NCI-H526 treated with DMSO at 0.1 percent for 48 hours (cell line): ENCODE measurements around the gene TYROBP.
"Not testable (repeated sequence)": the region's sequence is repeated elsewhere in the genome, so short reads cannot be mapped to it uniquely, and the experiment has no call there.

ENCODE experiments used
- DNase-seq: peaks from one replicate; lab custom pipeline; 2025; lab: John Stamatoyannopoulos, UW

Gene TYROBP

DNA sequence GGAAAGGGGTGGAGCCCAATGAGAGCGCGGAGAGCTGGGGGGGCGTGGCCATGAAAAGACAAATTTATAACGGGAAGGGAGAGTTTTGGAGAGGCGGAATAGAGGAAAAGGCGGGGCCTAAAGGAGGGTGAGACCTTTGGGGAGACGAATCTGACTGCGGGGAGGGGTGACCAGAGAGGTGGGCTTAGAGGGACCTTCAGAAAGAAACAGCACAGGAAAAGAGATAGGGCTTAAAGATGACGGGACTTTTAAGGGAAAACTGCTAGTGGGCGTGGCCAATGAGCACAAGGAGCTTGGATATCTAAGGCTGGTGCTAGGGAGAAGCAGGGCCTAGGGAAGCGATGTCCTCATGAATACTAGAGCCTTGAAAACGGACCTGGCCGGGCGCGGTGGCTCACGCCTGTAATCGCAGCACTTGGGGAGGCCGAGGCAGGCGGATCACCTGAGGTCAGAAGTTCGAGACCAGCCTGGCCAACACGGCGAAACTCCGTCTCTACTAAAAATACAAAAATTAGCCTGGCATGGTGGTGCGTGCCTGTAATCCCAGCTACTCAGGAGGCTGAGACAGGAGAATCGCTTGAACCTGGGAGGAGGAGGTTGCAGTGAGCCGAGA is 37.9 kb downstream of the TYROBP start:
- DNase-seq, result not testable (repeated sequence)

DNA sequence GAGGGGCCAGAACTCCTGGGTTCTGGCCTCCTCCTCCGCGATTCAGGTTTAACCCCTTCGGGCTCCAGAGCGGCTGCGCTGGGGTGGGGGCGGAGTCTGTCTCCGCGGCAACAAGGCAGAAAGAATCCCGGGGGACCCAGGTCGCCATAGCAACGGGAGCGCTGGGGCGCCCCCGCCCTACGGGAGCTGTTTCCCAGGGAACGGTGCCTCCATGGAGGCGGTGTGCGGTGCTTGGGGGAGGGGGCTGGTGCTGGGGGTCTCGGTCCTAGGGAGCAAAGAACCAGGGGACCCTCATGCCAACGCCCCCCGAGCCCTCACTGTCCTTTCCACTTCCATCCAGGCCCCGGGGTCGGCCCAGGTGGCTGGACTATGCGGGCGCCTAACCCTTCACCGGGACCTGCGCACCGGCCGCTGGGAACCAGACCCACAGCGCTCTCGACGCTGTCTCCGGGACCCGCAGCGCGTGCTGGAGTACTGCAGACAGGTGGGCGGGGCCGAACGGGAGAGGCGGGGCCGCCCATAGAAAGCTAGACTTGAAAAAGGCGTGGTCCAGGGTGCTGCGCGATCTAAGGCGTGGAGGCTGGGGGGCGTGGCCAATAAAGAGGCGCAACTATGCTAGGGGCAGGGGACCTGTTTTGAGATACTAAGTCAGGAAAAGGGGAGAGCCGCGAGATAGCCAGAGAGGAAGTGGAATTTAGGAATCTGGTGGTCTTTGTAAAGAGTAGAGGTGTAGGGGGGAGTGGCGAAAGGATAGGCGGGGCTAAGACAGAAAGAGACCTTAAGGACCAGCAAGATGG is 38.6 kb downstream of the TYROBP start:
- DNase-seq, result peak; percentile 97

DNA sequence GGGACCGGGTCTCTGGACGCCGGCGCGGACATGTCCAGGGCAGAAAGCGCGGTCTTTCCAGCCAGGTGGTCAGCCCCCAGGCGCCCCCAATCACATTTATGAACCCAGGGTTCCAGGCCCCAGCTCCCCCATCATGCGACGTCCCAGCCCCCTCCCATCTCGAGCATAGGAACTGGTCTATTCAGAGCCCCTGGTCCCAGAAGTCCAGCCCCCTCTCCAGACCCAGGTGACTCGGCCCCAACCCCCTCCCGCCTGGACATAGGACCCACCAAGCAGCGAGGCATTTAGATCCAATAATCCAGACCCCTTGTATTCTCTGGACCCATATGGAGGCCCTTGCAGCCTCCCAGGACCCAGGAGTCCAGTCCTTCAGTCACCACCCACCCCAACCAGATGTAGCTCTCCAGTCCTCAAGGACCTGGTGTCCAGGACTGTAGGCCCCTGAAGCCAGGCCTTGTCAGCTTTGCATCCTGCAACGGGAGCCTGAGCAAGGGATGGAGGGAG is 39.2 kb downstream of the TYROBP start:
- DNase-seq, result no peak

DNA sequence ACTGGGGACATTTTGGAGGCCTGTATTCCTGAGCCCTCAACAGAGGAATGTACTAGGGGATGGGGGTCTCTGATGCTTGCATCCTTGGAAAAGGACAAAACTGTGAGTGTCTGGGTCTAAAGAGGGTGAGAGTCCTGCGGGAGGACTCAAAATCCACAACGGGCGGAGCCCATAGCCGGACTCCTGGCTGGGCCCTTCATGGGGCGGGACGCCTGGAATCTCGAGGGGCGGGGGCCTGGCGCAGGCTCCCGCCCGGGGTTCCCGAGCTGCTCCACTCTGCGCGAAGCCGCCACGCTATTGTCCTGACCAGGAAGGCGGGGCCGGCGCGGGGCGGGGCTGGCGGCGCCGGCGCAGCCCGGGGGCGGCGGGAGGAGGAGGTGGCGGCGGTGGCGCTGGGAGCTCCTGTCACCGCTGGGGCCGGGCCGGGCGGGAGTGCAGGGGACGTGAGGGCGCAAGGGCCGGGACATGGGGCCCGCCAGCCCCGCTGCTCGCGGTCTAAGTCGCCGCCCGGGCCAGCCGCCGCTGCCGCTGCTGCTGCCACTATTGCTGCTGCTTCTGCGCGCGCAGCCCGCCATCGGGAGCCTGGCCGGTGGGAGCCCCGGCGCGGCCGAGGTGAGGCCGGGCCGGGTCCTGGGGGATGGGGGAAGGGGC is 39.8 kb downstream of the TYROBP start, which contains the start of gene APLP1:
APLP1 (plus strand) TSS at position 403 of the 651 bp plus-strand sequence; CDS start at position 466, 63 bp downstream.
- DNase-seq, result peak; percentile 62

DNA sequence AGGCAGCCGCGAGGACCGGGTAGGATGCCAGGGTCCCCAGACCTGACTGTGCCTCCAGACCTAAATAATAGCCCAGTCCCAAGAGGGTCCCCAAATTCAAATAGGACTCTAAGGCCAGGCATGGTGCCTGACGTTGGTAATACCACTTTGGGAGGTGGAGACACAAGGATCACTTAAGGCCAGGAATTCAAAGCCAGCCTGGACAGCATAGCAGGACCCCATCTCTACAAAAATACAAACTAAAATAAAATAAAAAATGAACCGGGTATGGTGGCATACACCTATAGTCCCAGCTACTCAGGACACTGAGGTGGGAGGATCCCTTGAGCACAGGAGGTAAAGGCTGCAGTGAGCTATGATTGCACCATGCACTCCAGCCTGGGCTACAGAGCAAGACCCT is 45.1 kb downstream of the TYROBP start:
- DNase-seq, result no peak

DNA sequence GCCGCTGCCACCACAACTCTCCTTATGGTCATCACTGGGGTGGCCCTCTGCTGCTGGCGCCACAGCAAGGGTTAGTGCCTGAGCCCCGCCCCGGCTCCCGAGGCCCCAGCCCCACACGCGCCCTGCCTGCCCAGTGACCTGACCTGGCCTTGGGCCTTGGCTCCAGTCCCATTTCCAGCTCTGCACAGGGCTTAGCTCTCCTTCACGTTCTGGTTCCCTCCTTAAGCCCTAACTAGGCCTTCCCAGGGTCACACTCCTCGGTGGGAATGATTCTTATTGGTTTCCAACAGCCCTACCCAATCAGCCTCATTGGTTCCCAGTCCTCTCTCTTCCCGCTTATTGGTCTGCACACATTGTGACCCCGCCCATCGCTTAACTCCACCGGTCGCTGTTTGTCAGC is 45.6 kb downstream of the TYROBP start:
- no peak for DNase-seq

DNA sequence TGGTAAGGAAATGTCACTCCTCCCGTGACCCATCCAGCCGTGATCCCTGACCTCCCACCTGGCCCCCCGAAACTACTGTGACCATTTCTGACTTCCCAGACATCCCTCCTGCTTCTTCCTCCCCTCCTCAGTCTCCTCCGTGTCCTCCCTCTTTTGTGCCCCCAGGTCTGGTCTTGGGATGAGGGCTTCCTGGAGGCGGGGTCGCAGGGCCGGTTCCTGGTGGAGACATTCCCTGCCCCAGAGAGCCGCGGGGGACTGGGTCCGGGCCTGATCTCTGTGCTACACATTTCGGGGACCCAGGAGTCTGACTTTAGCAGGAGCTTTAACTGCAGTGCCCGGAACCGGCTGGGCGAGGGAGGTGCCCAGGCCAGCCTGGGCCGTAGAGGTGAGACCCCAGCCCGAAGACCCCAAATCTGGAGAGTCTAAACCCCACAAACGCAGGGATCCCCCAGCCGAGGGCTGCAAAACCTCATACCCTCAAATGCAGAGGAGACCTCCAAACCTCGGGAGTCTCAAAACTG is 46.4 kb downstream of the TYROBP start:
- DNase-seq, result no peak

DNA sequence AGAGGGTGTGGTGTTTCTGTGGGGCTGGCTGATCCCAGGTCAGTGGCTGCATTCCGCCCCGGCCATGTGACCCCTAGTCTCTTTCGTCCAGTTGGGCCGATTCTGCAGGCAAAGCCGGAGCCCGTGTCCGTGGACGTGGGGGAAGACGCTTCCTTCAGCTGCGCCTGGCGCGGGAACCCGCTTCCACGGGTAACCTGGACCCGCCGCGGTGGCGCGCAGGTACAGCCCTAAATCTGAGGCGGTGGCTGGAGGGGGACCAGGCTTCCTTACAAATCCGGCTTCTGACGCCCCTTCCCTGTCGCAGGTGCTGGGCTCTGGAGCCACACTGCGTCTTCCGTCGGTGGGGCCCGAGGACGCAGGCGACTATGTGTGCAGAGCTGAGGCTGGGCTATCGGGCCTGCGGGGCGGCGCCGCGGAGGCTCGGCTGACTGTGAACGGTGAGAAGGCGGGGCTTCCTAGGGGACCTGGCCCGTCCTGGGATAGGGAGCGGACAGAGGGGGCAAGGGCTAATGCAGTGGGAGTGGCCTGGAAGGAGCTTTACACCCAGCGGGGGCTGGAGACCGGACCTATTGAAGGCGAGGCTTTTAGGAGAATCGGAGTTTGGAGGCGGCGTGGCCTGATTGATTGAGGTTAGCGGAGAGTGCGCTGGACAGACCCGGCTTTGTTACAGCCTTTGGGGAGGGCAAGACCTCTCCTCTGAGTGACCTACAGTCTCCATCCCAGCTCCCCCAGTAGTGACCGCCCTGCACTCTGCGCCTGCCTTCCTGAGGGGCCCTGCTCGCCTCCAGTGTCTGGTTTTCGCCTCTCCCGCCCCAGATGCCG is 47.1 kb downstream of the TYROBP start:
- DNase-seq, result no peak

DNA sequence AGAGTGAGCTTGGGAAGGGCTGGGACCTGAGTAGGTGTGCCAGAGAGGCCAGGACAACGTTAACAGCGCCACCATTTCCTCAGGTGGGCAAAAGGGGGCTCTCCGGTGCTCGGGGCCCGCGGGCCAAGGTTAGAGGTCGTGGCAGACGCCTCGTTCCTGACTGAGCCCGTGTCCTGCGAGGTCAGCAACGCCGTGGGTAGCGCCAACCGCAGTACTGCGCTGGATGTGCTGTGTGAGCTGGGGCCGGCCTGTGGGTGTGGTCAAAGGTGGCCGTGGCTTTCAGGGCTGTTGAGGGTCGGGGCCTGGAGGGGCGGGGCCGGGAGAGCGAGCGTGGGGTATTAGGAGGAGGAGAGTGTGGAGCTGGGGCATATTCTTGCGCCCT is 47.7 kb downstream of the TYROBP start:
- DNase-seq, result no peak

DNA sequence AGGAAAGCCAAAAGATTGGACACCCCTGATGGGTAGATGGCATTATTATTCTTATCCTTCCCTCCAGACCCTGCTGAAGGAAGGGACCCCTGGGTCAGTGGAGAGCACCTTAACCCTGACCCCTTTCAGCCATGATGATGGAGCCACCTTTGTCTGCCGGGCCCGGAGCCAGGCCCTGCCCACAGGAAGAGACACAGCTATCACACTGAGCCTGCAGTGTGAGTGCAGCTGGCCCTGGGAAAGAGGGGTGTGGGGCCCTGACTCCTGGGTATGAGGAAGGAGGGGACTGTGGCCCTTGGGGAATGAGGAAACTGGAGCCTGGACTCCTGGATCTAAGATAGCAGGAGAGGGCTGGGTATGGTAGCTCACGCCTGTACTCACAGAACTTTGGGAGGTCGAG is 48.7 kb downstream of the TYROBP start:
- no peak for DNase-seq

DNA sequence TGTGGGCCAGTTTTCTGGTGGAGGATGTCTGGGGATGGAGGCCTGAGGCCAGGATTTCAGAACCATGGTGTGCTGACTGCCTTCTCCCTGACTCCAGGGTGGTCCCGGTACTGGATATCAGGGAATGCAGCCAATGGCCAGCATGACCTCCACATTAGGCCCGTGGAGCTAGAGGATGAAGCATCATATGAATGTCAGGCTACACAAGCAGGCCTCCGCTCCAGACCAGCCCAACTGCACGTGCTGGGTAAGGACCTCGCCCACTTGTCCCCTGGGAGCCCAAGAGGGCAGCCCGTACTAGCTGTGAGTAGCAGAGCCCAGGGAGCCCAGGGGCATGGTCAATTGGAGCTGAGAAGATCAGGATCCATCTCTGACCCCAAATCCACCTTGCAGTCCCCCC is 49.8 kb downstream of the TYROBP start:
- DNase-seq, result no peak

DNA sequence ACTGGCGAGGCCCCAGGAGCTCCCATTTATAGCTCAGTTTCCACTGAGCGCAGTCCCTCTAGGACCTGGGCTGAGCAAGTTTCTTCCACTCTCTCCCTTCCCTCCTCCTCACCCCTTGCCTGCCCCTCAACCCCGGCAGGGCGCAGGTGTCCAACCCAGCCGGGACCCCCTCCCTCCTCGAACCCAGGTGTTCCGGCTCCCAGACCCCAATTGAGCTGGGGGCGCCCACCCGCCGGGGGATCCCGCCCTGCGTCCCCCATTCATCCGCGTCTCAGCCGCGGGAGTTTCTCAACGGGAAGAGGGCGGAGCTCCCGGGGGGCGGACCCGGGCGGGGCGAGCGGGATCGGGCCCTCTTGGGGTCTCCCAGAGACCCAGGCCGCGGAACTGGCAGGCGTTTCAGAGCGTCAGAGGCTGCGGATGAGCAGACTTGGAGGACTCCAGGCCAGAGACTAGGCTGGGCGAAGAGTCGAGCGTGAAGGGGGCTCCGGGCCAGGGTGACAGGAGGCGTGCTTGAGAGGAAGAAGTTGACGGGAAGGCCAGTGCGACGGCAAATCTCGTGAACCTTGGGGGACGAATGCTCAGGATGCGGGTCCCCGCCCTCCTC is 51.4 kb downstream of the TYROBP start, which contains the start of gene KIRREL2:
KIRREL2 (plus strand) TSS at position 366 of the 604 bp plus-strand sequence; CDS start at position 575, 209 bp downstream.
- no peak for DNase-seq
